ENCODE measurements around the gene KATNB1.
A peak's percentile ranks its signal among the peaks of the same experiment; 100 is the strongest.

The KATNB1 gene

GRCh38 chr16:57747091-57747490 lies 11.5 kb downstream of the KATNB1 start:
- no peak for DNase-seq

- no peak for DNase-seq
Measured at GRCh38 chr16:57747496-57747895, 11.9 kb downstream of the KATNB1 start.

- no peak for DNase-seq
Measured at GRCh38 chr16:57747996-57748395, 12.4 kb downstream of the KATNB1 start.

DNA sequence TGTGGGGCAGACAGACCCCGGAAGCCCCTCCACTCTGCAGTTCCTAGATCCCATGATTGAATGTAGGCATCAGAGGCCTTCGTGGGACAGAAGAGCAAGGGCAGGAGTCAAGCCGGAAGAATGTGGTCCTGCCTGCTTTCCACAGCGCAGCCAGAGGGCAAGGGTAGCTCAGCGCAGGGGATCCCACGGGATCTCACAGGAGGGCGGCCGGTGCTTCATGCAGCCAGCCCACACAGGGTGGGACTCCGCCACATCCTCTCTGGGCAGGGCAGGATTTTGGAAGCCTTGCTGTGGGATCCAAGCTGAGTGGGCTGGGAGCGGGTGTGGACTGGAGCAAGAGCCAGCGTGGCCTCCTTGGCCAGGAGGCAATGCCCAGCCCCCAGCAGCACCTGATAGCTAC lies 13.0 kb downstream of the KATNB1 start:
- no peak for DNase-seq

DNA sequence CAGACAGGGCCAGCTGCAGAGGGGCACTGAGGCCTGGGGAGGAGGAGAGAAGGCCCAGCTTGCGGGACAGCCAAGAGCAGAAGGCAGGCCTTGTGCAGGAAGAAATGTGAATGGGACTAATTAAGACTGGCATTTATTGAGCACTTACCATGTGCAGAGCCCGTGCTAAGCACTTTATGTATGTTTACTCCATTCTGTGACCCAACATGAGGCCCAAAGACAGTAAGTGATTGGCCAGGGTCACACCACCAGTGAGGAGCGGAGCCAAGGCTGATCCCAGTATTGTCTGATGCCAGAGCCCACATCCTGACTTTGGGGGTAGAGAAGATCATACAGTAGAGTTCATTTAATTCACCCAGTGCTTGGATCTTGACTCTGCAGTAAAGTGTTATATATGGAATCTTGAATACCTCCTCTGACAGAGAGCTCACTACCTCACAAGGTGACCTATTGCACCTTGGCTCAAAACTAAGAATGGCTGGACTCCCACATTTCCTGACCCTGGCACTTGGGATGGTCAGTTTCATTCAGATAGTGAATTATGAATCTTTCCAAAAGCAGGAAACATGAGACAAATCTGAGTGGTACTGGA lies 13.6 kb downstream of the KATNB1 start:
- no peak for DNase-seq

DNA sequence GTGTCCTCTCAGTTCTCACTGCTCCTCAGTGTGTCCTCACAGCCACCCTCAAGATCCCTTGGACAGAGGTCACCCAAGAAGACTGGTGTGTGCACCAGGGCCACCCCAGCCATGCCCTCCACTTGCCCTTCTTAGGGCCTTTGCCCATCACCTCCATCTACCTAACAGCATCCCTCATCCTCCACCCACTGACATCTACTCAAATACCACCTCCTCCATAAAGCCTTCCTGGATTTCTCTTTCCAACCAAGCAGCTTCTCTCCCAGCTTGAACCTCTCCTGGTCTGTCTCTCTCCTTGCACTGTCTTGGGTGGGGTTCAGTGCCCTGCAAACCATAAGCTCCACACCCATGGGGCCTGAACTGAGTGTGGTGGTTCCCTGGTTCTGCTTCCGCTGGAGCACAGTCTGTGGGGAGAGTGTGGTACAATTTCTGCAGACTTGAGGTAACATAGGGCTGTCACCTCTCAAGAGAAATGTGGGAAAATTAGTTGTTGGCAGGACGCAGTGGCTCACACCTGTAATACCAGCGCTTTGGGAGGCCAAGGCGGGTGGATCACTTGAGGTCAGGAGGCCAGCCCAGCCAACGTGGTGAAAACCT lies 14.4 kb downstream of the KATNB1 start:
- DNase-seq, result no peak

DNA sequence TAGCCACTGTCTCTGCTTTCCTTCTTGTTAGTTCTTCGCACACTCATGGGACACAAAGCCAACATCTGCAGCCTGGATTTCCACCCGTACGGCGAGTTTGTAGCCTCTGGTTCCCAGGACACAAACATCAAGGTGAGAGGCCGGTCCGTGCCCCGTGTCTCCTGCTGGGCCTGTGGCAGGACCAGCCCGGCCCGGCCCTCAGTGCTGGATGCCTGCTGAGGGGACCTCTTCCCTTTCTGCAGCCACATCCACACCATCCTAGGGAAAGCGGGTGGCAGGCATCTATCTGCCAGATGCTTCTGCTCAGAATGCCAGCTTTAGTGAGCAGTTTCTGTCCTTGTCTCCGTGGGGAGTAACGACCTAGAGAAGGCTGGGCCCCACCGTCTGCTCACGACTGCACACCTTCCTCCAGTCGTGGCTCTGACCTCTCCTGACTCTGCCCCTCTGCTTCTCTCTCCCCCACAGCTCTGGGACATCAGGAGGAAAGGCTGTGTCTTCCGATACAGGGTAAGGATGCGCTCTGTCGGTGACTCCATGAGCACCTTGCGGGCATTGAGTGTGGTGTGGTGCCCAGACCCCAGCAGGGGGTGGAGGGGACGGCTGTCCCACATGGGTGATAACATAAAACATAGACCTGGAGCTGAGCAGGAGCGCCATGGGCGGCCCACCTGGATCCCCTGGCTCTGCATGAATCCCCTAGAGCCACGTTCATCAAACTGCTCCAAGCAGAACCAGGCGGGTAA lies 15.4 kb downstream of the KATNB1 start:
- DNase-seq, result no peak

GRCh38 chr16:57751539-57752202 lies 16.1 kb downstream of the KATNB1 start:
- DNase-seq, result no peak

DNA sequence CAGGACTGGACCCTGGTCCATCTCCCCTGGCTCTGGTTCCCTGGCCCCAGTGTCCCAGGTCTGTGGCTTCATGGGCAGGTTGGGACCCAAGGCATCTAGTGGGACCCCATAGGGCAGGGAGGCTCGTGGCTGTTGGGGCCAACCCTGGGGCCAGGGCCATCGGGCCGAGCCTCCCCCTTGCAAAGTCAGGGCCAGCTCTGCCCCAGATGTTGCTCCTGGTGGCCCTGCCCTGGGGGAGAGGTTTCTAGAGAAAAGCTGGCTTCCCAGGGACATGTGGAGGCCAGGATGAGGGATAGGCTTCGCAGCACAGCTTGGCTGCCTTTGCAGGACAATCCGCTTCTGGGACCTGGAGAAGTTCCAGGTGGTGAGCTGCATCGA lies 16.6 kb downstream of the KATNB1 start:
- DNase-seq, result no peak

DNA sequence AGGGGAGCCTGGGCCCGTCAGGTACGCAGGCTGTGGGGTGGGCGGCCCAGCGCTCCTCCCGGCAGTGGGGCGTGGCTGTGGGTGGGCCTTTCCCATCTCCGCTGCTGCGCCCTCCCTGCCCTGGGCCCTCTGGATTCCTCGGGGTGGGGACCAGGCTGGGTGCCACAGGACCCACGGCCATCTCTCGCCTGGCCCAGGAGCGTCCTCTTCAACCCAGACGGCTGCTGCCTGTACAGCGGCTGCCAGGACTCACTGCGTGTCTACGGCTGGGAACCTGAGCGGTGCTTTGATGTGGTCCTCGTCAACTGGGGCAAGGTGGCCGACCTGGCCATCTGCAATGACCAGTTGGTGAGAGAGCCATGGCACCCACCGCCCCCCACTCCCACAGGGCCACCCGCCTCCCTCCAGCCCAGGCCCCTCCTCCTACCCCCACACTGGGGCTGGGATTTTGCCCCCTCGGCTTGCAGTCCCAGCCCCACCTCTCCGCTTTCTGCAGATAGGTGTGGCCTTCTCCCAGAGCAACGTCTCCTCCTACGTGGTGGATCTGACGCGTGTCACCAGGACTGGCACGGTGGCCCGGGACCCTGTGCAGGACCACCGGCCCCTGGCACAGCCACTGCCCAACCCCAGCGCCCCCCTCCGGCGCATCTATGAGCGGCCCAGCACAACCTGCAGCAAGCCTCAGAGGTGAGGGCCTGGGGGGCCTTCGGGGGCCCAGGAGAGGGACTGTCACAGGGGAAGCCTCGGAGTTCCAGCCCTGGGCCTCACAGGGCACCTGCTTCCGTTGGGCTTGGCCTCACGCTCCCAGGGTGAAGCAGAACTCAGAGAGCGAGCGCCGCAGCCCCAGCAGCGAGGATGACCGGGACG lies 17.2 kb downstream of the KATNB1 start:
- no peak for DNase-seq

DNA sequence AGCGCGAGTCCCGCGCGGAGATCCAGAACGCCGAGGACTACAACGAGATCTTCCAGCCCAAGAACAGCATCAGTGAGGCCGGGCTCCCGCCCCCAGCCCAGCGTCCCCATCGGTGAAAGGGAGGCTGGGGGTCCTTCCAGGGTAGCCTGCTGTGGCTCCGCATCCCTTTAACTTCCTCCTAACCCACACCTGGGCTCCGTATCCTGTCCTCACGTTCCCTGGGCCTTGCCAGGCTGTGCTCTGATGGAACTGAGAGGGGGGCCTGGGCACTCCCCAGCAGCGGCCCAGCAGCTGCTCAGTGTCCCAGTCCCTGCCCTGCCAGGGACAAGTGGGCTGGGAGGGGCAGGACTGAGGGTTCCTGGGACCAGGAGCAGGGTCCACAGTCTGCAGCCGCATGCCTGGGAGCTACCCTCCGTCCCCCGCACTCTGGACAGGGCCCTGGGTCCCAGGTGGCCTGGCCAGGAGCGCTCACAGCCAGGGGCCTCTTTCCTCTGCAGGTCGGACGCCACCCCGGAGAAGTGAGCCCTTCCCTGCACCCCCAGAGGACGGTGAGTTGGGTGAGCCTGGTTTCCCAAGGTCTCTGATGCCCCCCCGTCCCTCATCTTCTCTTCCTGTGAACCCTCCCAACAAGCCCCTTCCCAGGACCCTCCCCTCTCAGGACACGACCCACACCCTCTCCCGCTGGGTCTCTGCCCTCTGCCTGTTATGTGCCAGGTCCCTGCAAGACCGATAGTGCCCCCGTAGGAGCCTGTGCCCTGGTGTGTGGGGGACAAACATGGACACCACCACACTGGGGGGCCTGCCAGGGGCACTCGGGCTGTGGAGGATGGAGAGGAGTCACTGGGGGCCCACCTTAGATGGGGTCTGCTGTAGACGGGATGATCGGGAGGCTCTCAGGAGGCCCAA lies 18.1 kb downstream of the KATNB1 start:
- no peak for DNase-seq

- peak; percentile 20 for DNase-seq
Measured at GRCh38 chr16:57754354-57755060, 18.9 kb downstream of the KATNB1 start.

DNA sequence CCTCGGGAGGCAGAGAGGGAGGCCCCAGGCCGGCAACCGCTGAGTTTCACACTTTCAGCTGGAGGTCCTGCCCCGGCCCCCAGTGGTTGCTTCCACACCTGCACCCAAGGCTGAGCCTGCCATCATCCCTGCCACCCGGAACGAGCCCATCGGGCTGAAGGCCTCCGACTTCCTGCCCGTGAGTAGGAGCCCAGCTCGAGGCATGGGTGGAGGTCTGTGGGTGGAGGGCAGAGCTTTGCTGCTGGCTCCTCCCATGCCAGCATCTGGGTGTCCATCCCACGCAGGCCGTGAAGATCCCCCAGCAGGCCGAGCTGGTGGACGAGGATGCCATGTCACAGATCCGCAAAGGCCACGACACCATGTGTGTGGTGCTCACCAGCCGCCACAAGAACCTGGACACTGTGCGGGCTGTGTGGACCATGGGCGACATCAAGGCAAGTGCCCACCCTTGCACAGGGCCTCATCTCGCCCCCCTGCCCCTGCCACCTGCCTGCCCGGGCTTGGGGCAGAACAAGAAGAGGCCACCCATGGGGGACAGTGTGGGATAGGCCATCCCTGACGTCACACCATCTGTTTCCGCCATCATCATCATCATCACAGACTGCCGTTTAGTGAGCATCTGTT lies 19.6 kb downstream of the KATNB1 start:
- DNase-seq, result peak; percentile 29

DNA sequence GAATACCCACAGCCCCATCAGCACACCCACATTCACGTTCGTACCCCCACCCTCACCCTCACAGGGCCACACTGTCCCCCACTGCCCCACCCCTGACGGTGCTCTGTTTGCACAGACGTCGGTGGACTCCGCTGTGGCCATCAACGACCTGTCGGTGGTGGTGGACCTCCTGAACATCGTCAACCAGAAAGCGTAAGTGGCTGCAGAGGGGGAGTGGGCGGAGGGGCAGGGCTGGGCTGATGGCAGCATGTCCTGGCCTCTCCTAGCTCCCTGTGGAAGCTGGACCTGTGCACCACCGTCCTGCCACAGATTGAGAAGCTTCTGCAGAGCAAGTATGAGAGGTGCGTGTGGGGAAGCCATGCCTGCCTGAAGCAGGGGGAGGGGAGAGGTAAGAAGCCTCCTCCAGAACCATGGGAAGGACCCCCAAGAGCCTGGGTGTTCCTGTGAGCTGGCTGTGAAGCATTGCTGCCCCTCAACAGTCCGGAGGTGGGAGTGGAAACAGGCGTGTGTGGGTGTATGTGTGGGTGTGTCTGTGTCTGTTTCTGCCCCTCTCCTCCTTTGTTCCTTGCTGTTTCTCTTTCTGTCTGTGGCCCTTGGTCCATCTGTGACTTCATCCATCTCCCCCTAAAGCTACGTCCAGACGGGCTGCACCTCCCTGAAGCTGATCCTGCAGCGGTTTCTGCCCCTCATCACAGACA lies 20.3 kb downstream of the KATNB1 start:
- DNase-seq, result peak; percentile 27

DNA sequence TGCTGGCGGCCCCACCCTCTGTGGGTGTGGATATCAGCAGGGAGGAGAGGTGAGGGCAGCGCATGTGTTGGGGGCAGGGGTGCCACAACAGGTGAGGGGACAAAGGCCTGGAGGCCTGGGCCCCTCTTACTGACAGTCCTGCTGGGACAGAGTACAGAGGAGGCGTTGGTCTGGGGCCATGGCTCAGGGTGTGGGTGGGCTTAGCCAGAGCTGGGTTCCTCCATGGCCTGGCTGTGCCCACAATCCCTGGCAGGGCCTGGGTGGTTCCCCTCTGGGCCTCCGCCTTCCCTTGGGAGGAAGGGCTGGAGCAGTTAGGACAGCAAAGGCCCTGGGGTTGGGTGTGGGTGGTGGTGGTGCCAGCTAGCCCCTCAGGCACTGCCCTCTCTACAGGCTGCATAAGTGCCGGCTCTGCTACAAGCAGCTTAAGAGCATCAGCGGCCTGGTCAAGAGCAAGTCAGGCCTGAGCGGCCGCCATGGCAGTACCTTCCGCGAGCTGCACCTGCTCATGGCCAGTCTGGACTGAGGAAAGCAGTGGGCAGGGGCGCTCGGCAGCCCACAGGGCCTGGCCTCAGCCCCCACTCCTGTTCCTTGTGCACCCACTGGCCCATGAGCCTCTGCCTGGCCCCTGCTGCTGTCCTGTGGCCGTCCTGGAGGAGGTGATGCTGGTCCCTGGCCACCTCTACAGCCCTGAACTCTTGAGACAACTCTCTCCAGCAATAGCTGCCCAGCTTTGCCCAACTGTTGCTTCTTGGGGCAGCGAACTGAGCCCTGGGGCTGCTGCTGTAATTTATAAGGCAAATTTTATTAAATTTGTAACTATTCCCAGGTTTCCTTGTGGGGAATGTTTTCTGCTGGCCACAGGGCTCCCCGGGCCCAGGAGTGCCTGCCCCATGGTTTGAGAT lies 21.1 kb downstream of the KATNB1 start:
- peak; percentile 43 for DNase-seq

- peak; percentile 83 for DNase-seq
Measured at GRCh38 chr16:57757326-57757786, 21.8 kb downstream of the KATNB1 start.

DNA sequence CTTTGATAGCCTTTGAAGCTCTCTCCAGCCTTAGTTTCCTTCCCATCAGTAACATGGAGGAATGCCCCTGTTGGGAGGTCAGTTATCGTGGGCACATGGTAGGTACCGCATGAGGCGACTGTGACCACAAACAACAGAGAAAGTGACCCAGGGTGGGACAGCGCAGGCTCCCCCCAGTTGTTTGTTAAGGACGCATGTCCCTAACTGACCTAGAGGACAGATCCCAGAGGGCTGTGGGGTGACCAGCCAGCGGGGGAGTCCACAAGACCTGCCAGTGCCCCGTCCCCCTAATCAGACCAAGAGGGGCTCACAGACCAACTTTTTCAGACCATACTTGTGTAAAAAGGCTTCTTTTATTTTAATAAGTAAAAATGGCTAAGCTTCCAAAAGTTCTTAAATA lies 22.3 kb downstream of the KATNB1 start:
- no peak for DNase-seq

GRCh38 chr16:57758331-57759117 lies 23.0 kb downstream of the KATNB1 start:
- DNase-seq, result peak; percentile 31

Measured in left hindlimb (tissue), 1 donor.